ENCODE results near the gene LZIC.
"Not testable (repeated sequence)": the region's sequence is repeated elsewhere in the genome, so short reads cannot be mapped to it uniquely, and the experiment has no call there.

The LZIC gene

DNA sequence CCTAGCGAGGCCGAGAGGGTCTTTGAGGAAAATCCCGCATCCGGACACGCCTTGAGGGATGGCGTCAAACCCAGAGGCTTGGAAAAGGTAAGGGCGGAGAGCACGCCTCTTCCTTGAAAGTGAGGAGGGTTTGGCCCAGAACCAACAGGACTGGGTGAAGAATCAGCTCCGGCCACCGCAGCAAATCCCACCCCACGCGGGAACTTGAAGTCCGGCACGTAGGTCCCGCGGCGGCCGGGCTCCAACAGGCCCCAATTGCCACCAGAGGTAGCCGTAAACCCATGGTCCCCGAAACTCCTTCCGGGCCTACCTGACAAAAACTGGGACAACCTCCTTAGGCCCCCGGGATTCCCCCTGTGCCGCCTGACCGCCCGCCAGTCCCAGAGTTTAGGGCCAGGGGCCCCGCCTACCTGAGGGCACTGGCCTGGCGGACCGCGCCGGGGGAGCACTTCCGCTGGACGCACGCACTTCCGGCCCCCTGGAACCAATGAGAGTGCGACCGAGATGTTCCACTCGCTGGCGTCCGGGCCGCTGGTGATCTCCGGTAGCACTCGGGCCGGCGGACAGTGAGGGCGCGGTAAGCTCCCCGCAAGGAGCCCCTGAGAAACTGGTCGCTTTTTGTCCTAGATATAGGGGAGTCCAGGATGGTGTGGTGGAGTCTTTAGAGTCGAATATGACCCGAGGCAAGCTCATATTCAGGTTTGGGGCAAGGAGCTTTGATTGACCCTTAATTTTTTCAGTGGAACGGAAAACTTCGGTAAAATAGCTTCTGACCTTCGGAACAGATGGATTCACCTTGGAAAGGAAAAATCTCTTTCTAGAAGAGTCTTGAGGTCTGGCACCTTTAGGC is at the start of gene LZIC, which contains the start of gene NMNAT1:
Gene LZIC (minus strand): TSS at position 453 of the 850 bp plus-strand sequence. CDS start 6,772 bp downstream, outside the sequence.
Gene NMNAT1 (plus strand): TSS at position 537 of the 850 bp plus-strand sequence. CDS start 28,599 bp downstream, outside the sequence.
- FAIRE-seq (no peak), DNase-seq (ENCODE audit: low spot score) (peak; percentile 94)

DNA sequence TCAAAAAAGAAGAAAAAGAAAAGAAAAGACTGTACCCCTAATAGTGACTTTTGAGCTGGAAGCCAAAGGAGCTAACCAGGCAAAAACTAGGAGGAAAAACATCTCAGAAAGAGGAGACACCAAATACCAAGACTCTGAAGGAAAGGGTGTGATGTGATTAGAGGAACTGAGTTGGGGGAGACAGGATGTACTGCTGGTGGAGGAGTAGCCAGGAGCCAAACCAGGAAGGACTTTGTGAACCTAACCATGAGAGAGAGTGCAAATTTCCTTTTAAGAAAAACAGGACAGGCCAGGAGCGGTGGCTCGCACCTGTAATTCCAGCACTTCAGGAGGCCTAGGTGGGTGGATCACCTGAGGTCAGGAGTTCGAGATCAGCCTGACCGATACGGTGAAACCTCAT is 49.7 kb upstream of the LZIC start:
- DNase-seq (ENCODE audit: low spot score) (no peak), FAIRE-seq (no peak)

DNA sequence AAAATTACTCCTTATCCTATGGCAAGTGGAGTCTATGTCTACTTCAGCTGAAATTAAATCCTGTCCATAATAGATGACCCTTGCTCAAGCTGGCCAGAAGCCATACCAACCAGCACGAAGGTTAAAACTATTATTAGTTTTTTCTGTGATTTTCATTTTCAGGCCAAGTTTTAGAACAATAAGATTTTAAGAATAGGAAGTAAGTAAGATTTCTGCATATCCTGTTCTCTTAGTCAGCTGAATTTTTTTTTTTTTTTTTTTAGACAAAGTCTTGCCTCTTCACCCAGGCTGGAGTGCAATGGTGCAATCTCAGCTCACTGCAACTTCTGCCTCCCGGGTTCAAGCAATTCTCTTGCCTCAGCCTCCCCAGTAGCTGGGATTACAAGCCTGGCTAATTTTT is 47.8 kb upstream of the LZIC start:
- no peak for FAIRE-seq
- DNase-seq (ENCODE audit: low spot score), result no peak

DNA sequence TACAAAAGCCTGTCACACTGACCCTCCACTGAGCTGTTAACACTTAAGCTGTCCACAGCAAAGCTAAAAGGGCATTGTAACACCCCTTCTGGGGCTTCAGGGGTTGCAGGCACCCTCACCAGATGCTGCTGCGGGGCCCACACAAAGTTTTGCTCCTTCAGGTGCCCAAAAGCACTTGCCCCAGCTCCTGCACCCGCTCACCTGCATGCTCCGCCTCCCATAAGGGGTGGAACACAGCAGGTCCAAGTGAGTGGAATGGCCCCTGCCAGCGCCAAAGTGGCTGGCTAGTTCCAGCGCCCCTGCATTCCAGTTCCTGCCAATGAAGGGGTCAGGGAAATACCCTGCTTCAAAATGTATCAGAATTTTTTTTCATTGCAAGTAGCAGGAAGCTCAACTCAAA is 46.6 kb upstream of the LZIC start:
- FAIRE-seq, result no peak

DNA sequence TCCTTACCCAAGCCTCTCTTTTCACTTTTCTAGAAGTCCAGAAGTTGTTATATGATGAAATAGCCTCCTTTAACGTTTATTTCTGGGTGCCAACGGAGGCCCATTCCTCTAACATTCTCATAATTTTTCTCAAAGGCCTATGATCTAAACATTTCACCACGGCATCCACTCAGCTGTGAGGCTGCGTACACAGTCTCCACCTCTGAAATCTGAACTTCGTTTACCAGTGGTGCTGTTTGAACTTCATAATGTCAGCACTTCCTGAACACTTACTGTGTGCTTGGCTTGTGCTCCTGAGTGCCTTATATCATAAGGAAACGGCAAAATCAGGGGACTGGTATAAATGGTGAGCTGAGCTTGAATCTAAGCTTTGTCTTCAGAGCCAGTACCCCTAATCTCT is 41.8 kb upstream of the LZIC start:
- DNase-seq (ENCODE audit: low spot score) (no peak), FAIRE-seq (no peak)

More for the DNA sequence above, 46.6 kb upstream of the LZIC start:
- no peak for DNase-seq (ENCODE audit: low spot score)

DNA sequence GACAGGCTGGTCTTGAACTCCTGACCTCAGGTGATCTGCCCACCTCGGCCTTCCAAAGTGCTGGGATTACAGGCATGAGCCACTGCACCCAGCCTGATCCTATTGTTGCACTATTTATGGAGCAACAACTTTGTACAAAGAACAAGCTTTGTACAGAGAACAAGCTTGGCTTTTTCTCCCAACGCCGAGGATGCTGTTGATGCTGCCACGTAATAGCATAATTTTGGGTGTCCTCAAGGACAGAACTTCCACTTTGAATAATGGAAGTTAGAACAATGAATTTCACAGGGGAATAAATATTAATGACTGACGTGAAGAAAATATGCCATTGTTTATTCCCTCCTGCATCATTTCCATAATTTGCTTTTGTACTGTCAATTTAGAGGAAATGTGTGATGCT is 41.1 kb upstream of the LZIC start:
- DNase-seq (ENCODE audit: low spot score) (no peak), FAIRE-seq (no peak)

DNA sequence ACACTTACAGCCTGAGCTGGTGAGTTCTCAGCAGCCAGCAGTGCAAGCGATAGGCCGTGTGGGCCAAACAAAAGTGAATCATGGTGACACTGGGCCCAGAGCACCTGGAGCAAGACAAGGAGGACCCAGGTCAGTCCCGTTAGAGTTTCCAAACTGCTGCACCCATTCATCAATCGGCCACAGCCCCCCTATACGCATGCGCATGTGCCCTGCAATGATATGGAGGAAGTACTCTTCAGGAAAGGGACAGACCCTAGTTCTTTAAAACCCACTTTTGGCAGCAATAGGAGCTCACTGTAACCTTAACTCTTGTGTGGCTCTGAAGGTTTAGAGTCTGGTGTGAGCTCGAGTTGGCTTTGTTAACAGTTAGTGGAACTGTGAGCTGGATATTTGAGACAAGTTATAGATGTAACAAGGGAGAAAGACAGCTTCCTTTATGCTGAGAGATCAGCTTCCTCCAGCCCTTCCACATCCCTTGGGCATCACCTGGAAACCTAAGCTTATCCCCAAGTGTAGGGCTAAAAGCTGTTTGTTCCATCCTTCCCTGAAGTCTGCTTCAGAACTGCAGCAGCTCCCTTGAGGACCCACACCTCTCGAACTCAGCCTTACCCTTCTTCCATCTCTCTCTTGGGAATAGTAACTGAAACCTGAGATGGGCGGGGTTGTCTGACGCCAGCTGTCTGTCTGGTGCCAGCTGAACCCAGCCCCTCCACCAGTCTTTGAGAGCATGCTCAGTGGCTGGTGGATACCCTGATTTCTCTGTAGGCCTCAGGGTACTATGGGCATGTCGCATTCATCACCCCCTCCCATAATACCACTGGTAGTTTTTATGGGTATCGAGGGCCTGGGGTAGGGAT is 17.7 kb upstream of the LZIC start:
- FAIRE-seq, result no peak
- DNase-seq (ENCODE audit: low spot score), result peak; percentile 56

DNA sequence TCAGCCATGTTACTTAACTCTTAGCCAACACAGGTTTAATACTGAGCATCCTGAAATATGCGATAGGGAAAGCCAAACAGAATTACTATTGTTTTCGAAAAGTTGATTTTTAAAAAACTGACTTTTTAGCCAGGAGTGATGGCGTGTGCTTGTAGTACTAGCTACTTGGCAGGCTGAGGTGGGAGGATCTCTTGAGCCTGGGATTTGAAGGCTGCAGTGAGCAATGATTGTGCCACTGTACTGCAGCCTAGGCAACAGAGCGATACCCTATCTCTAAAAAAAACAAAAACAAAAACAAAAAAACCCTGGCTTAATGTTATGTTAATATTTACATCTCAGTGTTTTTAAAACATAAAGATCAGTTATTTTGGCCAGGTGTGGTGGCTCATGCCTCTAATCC is 16.8 kb upstream of the LZIC start:
- DNase-seq (ENCODE audit: low spot score) (no peak), FAIRE-seq (no peak)

DNA sequence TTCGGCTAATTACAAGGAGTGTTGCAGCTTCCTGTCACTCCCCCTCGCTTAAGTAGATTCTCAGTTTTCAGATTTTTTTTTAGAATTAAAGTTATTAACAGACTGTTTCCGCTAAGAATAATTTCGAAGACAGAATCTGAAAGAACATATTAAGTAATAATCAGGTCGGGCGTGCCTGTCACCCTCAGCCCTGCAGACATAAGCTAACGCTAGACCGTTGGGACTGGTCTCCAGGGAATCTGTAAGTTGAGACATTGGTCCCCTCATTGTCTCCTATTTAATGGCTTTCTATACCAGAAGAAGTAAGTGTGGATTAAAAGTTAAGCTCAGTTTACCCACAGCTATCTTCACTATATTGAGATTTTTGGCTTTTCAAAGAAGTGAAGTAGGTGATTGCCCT is 14.5 kb upstream of the LZIC start:
- DNase-seq (ENCODE audit: low spot score) (no peak), FAIRE-seq (no peak)

DNA sequence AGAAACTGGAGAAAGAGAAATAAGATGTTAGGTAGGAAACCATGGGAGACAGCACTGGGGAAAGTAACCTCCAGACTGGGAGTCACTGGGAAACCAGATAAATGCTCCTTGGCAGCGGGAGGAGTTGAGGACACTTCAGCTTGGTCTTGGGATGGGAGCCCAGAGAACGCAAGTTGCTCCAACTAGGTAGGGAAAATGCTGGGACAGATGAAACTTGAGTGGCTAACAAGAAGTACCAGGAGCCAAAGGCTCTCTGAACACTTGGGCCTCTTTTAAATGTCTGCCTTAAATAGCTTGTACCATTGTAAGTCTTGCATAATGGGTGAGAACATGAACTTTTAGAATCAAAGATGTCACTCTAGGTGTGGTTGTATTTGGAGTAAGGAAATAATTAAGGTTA is 3.1 kb upstream of the LZIC start:
- no peak for FAIRE-seq
- no peak for DNase-seq (ENCODE audit: low spot score)

DNA sequence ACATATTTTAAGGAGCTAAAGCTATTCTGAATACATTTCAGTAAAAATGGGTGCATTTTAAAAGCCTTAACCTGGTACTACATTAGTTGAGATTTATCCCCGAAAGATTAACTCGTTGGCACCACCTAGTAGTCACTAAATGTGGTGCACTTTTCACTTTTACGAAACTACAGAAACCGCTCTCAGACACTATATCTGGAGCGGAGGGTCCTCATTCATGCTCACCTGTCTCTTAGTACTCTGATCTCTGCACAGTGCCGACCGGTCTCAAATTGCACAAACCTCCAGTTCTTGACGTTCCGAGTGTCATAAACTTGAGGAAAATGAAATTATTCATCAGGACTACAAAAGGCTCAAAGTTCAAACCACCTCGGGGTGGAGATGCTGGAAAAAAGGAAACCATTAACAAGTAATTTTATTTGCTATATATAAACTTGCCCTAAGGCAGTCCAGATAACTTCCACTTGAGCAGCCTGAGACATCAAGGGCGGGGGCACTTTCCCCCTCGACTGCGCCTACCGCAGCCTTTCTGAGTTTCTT is 722 bp downstream of the LZIC start:
- DNase-seq (ENCODE audit: low spot score) (peak; percentile 48), FAIRE-seq (no peak)

DNA sequence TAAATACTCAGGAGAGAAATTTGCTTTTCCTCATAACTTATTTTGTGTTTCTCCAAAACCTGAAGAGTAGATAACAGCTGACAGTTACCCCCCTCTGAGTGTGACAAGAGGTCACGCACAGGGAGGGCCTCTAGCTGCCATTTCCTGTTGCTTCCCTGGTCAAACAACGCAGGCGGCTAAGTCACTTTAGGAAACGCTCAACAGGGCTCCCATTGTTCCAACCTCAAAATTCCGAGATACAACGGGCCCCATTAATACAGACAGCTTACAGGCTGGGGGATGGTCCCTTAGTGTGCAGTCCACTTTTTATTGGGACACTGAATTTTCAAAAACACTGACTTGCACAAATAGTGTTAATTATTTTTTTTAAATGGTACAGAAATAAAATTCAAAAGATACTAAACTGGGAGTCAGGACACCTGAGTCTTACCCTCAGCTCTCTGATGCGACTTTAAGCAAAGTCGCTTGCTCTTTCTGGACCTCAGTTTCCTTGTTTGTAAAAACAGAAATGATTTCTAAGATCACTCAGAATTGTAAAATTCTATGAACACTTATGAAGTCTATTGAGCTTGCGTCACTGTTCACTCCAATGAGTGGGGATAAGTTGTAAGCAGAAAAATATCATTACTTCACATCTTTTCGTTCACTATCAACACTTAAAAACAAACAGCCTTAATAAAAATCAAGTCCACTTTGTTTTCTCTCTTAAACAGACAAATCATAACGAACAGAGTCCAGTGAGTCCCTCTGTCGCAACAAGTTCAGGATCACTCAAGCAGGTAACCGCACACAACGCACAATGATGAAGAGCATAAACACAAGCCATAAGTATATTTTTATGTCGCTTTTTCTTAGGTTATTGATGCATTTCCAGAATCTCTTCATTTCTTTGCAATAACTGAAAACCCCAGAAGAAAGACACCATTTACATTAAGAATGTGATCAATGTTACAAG is 13.5 kb downstream of the LZIC start:
- FAIRE-seq, result no peak
- DNase-seq (ENCODE audit: low spot score), result no peak

DNA sequence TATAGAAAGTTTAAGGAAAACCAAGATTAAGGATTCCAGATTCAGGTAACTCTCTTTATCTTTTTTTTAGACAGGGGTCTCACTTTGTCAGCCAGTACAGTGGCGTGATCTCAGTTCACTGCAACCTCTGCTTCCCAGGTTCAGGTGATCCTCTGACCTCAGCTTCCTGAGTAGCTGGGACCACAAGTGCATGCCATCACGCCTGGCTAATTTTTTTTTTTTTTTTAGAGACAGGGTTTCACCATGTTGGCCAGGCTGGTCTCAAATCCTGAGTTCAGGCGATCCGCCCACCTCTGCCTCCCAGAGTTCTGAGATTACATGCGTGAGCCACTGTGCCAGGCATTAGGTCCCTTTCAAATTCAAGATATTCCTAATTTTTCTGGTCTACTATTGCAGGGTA is 15.9 kb downstream of the LZIC start:
- DNase-seq (ENCODE audit: low spot score), result no peak
- no peak for FAIRE-seq

DNA sequence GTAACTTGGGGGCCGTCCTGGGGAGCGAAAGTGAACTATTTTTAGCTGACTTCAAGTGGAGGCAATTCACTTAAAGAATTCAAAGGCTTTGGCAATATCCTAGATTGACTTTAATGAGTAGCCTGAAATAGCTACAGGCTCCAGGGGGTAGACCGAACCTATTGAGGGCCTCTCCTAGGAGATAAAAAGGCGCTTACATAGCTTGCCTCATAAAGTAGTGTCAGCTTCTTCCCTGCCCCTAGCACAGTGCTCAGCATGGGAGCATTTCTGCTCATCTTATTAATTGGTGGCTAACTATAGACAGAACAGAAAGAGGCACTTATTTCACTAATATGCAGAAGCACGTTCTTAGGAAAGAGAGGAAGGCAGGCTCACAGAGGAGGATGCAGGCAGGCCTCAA is 20.8 kb downstream of the LZIC start:
- FAIRE-seq (no peak), DNase-seq (ENCODE audit: low spot score) (no peak)

DNA sequence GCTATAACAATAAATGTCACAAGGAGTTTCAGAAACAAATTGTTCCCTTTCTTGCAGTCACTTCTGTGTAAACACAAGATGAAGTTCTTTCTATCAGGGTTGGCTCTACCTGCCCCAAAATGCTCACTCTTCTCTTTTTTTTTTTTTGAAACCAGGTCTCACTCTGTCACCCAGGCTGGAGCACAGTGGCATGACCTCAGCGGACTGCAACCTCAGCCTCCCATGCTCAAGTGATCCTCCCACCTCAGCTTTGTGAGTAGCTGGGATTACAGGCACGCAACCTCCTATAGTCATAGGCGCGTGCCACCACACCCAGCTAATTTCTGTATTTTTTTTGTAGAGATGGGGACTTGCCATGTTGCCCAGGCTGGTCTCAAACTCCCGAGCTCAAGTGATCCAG is 22.6 kb downstream of the LZIC start:
- no peak for DNase-seq (ENCODE audit: low spot score)
- no peak for FAIRE-seq

DNA sequence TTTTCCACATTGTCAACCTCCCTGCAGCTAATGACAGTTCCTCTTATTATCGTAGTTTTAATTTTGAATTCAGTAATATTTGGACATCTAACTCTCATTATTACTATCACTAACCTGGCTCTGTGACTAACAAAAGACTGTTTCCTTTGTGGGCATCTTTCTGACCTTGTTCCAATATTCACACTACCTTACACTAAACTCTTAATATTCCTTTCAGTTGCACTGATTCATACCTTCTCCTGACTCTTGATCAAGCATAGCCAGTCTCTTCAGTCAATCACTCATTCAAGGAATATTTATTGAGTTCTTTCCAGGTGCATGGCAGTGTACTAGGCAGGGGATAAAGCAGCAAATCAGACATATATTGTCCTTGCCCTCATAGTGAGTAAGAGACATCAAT is 25.3 kb downstream of the LZIC start:
- DNase-seq (ENCODE audit: low spot score) (no peak), FAIRE-seq (no peak)

DNA sequence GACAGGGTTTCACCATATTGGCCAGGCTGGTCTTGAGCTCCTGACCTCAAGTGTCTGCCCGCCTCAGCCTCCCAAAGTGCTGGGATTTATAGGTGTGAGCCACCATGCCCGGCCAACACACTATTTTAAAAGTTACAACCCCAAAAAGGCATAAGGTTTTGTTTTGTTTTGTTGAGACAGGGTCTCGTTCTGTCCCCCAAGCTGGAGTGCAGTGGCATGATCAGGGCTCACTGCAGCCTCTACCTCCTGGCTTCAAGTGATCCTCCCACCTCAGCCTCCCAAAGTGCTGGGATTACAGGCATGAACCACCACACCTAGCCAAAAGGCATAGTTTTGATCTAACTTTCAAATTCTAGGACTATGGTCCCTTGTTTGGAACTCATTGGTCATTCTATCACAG is 25.7 kb downstream of the LZIC start:
- not testable (repeated sequence) for DNase-seq (ENCODE audit: low spot score); FAIRE-seq

DNA sequence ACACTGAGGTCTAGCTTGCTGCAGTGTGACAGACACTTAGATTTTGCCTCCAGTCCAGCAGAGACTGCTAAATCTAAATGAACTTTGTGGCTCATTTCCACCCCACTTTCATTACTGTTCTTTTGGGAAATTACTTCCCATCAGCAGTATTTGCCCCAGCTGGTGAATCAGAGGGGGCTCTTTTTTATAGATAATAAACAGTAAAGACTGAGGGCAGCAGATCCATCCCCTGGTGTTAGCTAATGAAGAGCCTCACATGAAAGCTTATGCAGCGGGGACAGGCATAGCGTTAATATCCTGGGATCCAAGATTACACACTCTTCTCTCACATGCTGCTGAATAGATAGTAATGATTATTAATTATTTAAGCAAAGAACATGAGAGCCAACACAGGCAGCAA is 26.7 kb downstream of the LZIC start:
- DNase-seq (ENCODE audit: low spot score), result no peak
- no peak for FAIRE-seq

DNA sequence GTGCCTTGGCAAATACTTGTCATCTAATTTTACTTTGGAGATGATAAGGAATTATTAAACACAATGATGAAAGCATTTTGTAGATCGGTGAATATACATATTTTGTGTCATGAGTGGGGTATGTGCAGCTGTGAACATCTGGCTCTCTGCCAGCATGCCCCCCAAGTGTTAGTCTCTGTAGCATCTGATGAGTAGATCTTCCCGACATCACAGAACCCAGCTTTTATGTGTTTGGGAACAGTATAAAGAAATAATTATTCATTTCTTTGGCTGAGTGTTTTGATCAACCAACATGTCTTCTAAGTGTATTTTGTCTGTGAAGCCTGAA is 28.6 kb downstream of the LZIC start:
- DNase-seq (ENCODE audit: low spot score) (no peak), FAIRE-seq (no peak)

DNA sequence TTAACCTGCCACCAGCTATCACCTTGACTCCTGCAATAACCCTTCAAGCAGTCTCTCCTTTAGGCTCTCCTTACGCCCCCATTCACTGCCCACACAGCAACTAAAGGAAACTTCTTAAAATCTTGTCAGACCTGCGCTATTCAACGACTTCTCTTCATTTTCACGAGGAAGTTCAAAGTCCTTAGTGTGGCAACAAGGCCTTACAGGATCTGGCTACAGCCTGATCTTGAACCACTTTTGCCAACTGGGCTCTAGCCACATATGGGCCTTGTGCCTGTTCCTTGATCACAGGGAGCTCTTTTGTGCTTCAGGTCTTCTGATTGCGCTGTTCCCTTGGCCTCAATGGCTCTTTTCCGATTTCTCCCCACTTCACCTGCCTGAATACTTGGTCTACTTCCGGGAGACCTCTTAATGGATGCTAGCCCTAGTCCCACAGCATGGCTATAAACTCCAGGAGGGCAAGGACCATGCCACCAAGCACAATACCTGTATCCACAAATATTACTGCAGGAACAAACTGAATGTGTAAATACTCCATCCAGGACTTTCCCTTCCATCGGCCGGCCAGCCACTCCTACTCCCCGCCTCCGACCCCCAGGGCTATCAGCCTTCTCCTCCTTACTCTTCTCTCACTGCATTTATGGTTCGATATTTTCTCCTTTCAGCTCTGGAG is 30.8 kb downstream of the LZIC start:
- DNase-seq (ENCODE audit: low spot score) (no peak), FAIRE-seq (no peak)
